K562 (cell line): ENCODE measurements around the gene PDE8A. TPM values are rescaled to one million over a fixed set of nuclear protein-coding genes. Genes with fewer than 3 reads are reported as not detected.
A peak's percentile ranks its signal among the peaks of the same experiment; 100 is the strongest.

Experiments
- ATAC-seq: fragments of 200-7000 bp; cut with Tn5 transposase; 3 replicates; pipeline ENCODE4 v1.9.1; 2020; ENCODE audit warnings: moderate library complexity
- BruUV-seq: library from RNA; stranded (reverse); fragments of 400-500 nt; replicated peaks from 2 replicates; lab custom pipeline; 2021; lab: Mats Ljungman, UMichigan
- CTCF ChIA-PET: fragments of 300-600 bp; formaldehyde crosslinking; extraction: SDS; loops from one replicate; lab custom pipeline; 2021; ENCODE audit warnings: low intra/inter-chr PET ratio; lab: Yijun Ruan, JAX
- POLR2A ChIA-PET: fragments of 300-600, 350-650 bp; sonication (Branson Sonifier 250); formaldehyde crosslinking; extraction: SDS; loops from one replicate; lab custom pipeline; 2021; ENCODE audit warnings: antibody characterized with exemption, inconsistent platforms; lab: Yijun Ruan, JAX
- DNase-seq, 4 experiments: peaks; one replicate each; pipeline versions ENCODE4 v3.0.0 to v3.0.0-alpha.2; 2011 to 2018; ENCODE audit warnings: low spot score in 3 of 4, mixed read lengths in 3 of 4; ENCODE audit errors: extremely low read depth in 1 of 4
- FAIRE-seq: peaks from 2 replicates; lab custom pipeline; 2011; peaks lifted over from hg19 to GRCh38; lab: Jason Lieb, UNC
- H2AFZ ChIP-seq: 2 replicates; pipeline ENCODE4 v1.6.0; 2011; ENCODE audit warnings: low read depth, low read length, control low read depth, inconsistent platforms
- H3K27ac ChIP-seq: fragments of 200-600 bp; 3 replicates; pipeline ENCODE4 v1.8.0; 2011; ENCODE audit warnings: low read depth, mild to moderate bottlenecking, control low read depth, inconsistent platforms, low read length, moderate library complexity, mixed read lengths; ENCODE audit errors: extremely low read depth
- H3K27me3 ChIP-seq, 2 experiments: fragments of 300-600 bp in 1 of 2; 2 replicates in 1 of 2; 3 replicates in 1 of 2; pipeline versions ENCODE4 v1.6.0 to v1.8.0; 2011; ENCODE audit warnings: inconsistent platforms in 2 of 2, low read length in 2 of 2, mild to moderate bottlenecking in 1 of 2, mixed read lengths in 1 of 2, moderate library complexity in 1 of 2; ENCODE audit not compliant: control insufficient read depth in 2 of 2, insufficient read depth in 2 of 2
- H3K36me3 ChIP-seq: fragments of 300-600 bp; 3 replicates; pipeline ENCODE4 v1.8.0; 2011; ENCODE audit warnings: mild to moderate bottlenecking, low read length, inconsistent platforms; ENCODE audit not compliant: control insufficient read depth, insufficient read depth
- H3K4me1 ChIP-seq, 2 experiments: fragments of 200-600 bp in 1 of 2; replicated peaks in 1 of 2; 2 replicates in 1 of 2; 3 replicates in 1 of 2; pipeline versions ENCODE4 v1.5.1 to v1.8.0; 2011; ENCODE audit warnings: inconsistent platforms in 2 of 2, low read length in 2 of 2, mild to moderate bottlenecking in 1 of 2, mixed read lengths in 1 of 2, moderate library complexity in 1 of 2; ENCODE audit not compliant: control insufficient read depth in 2 of 2, insufficient read depth in 2 of 2
- H3K4me2 ChIP-seq: 2 replicates; pipeline ENCODE4 v1.6.1; 2011; ENCODE audit warnings: low read length, control low read depth, inconsistent platforms, mixed read lengths; ENCODE audit not compliant: insufficient read depth
- H3K4me3 ChIP-seq: fragments of 200-600 bp; sonication (generic), shearing (Covaris generic); 2 replicates; pipeline ENCODE4 v1.5.1; 2016; ENCODE audit warnings: control low read depth, inconsistent platforms
- H3K79me2 ChIP-seq: fragments of 200-600 bp; 3 replicates; pipeline ENCODE4 v1.8.0; 2011; ENCODE audit warnings: low read length, inconsistent platforms; ENCODE audit not compliant: control insufficient read depth, insufficient read depth
- H3K9ac ChIP-seq, 2 experiments: 2 replicates each; pipeline versions ENCODE4 v1.6.0 to v1.6.1; 2011; ENCODE audit warnings: low read depth in 2 of 2, low read length in 2 of 2, control low read depth in 1 of 2, inconsistent platforms in 1 of 2, mild to moderate bottlenecking in 1 of 2, mixed read lengths in 1 of 2; ENCODE audit not compliant: insufficient read depth in 1 of 2
- H3K9me1 ChIP-seq: one replicate; pipeline ENCODE4 v1.6.0; 2011; ENCODE audit warnings: inconsistent platforms, mild to moderate bottlenecking, low read length, moderate library complexity; ENCODE audit not compliant: control insufficient read depth, insufficient read depth
- H3K9me3 ChIP-seq: replicated peaks from 2 replicates; pipeline ENCODE4 v1.5.1; 2011; ENCODE audit warnings: low read depth, low read length, inconsistent platforms; ENCODE audit not compliant: control insufficient read depth, insufficient read depth
- H4K20me1 ChIP-seq: replicated peaks from 2 replicates; pipeline ENCODE4 v1.6.1; 2011; ENCODE audit warnings: low read length, inconsistent platforms, mixed read lengths; ENCODE audit not compliant: control insufficient read depth, insufficient read depth
- FOXJ3 ChIP-seq: sonication (generic); formaldehyde crosslinking; IDR thresholded peaks from 2 replicates; pipeline ENCODE4 v1.4.0; 2020; ENCODE audit warnings: mild to moderate bottlenecking, missing genetic modification reagents
- HDAC2 ChIP-seq: fragments of 450-650 bp; IDR thresholded peaks from 2 replicates; pipeline ENCODE4 v1.6.1; 2016; ENCODE audit warnings: mild to moderate bottlenecking
- HLTF ChIP-seq: fragments of 450-650 bp; IDR thresholded peaks from 2 replicates; pipeline ENCODE4 v1.6.1; 2016
- NFIC ChIP-seq: fragments of 450-650 bp; IDR thresholded peaks from 2 replicates; pipeline ENCODE4 v1.6.1; 2017; ENCODE audit warnings: mild to moderate bottlenecking, inconsistent platforms
- TEAD4 ChIP-seq, 2 experiments: sonication (generic) in 1 of 2; formaldehyde crosslinking in 1 of 2; IDR thresholded peaks; 2 replicates each; pipeline versions ENCODE4 v1.6.1 to v1.8.0; 2012 to 2022; ENCODE audit warnings: borderline replicate concordance in 1 of 2, inconsistent platforms in 1 of 2, low read length in 1 of 2, mild to moderate bottlenecking in 1 of 2, missing genetic modification reagents in 1 of 2
- ZNF592 ChIP-seq: fragments of 450-650 bp; IDR thresholded peaks from 2 replicates; pipeline ENCODE4 v1.6.1; 2017; ENCODE audit warnings: antibody characterized with exemption, mild to moderate bottlenecking
- WGBS: fragments of 100-300 bp; shearing (Covaris generic); methylation state at CpG from one replicate; pipeline ENCODE4 v1.1.6; 2016; ENCODE audit warnings: low coverage, mixed read lengths; ENCODE audit not compliant: insufficient coverage; ENCODE audit errors: missing lambda C conversion rate; 5-methylcytosine and 5-hydroxymethylcytosine counted together
- in situ Hi-C: fragments of 300-500 bp; cut with MboI; formaldehyde crosslinking; loops from 4 replicates; pipeline ENCODE4 v1.15.0; 2018; ENCODE audit warnings: inconsistent platforms, mixed read lengths
- intact Hi-C: fragments of 100-400 bp; cut with micrococcal nuclease; formaldehyde crosslinking; loops from 2 replicates; pipeline ENCODE4 v1.14.2; 2022
- polyA plus RNA-seq, 8 experiments: library from polyadenylated mRNA; depleted of rRNA in 4 of 8; stranded (reverse) in 5 of 8; unstranded in 3 of 8; fragments of >200 nt; fragmentation: Nextera tagmentation in 2 of 8; fragmentation: Illumina TruSeq in 1 of 8; extraction: Ambion mirVana in 2 of 8; extraction: Trizol in 1 of 8; gene quantifications; 2 replicates each; pipeline versions ENCODE4 v1.2.1 to v1.2.3, GENCODE V29; 2011 to 2014; ENCODE audit warnings: inconsistent platforms in 1 of 8, missing spikeins in 1 of 8
- total RNA-seq, 7 experiments: library from RNA; depleted of rRNA in 6 of 7; stranded (reverse); fragments of >200 nt in 6 of 7; fragmentation: Illumina TruSeq in 2 of 7; extraction: Trizol in 2 of 7; gene quantifications; 2 replicates each; pipeline versions ENCODE4 v1.2.1 to v1.2.3, GENCODE V29; 2011 to 2021; ENCODE audit warnings: low replicate concordance in 1 of 7
- TF ChIP-seq, protein P1 (sequence below): fragments of 250-450 bp; sonication (Bioruptor Pico); IDR thresholded peaks from 2 replicates; pipeline ENCODE4 v1.8.0; 2021; ENCODE audit warnings: borderline replicate concordance, mild to moderate bottlenecking, moderate library complexity; ENCODE audit not compliant: poor library complexity, severe bottlenecking
- TF ChIP-seq, protein P2 (sequence below): fragments of 250-450 bp; sonication (Bioruptor Pico); IDR thresholded peaks from 2 replicates; pipeline ENCODE4 v1.8.0; 2021; ENCODE audit warnings: moderate library complexity, mild to moderate bottlenecking, inconsistent platforms

Gene PDE8A
- total and polyA plus RNA-seq, 9 of the 15 experiments (the other 6 are each of a cell fraction or from before 2014, with no cell fraction given), result 5.9 to 40.3 (median 19.8) TPM

DNA sequence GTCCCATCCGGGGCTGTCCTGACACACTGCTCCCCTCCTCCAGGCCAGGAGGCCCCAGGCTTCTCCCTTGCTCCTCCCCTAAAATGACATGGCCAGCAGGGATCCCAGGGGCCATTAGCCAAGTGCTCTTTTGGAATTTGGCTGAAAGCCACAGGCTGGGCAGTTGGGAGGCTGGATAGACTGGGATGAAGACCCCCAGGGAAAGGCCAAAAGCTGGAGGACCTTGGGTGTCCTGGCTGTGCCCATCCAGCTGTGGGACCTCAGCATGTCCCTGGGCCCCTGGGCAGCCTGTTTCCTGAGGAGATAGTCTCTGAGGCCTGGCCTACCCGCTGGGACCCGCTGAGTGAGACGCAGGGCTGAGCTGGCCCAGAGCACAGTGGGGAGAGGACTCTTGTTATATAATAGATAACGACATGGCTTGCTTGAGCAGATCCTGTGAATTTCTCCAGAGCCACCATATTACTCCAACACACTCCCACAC lies 5.7 kb upstream of the PDE8A start:
- peak overlapping the region in 1 of 2 experiments; percentile 59; a peak in 2 of 4 replicates for H3K9ac ChIP-seq
- ChIA-PET CTCF (no interaction called here), POLR2A (interaction anchor here (1.2 kb wide), 1 partner anchor 61 kb away, joined by 3 read pairs; no protein-coding TSS in a partner anchor)
- in situ Hi-C loops, result no loop called here
- H3K4me3 ChIP-seq, result no peak overlapping the region
- BruUV-seq, result no TSS peak
- no peaks in the 10 kb centered on the region for H3K27me3 ChIP-seq
- ATAC-seq, result no peak
- peak in 2 of 4 experiments; percentile 32 to 40 for DNase-seq
- H4K20me1 ChIP-seq, result no peaks in the 10 kb centered on the region
- no peaks in the 10 kb centered on the region for H3K79me2 ChIP-seq
- H2AFZ ChIP-seq, result peak overlapping the region; percentile 56
- TF ChIP-seq, protein P1, sequence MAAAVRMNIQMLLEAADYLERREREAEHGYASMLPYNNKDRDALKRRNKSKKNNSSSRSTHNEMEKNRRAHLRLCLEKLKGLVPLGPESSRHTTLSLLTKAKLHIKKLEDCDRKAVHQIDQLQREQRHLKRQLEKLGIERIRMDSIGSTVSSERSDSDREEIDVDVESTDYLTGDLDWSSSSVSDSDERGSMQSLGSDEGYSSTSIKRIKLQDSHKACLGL (CRISPR knock-in tag), result no peak
- no peak for TF ChIP-seq HDAC2
- TF ChIP-seq HLTF, result no peak
- TF ChIP-seq FOXJ3 (CRISPR knock-in tag), result no peak
- TF ChIP-seq NFIC, result peak; percentile 56
- TF ChIP-seq ZNF592, result 0 out of 2 replicates have a peak, but pooled peaks have one; percentile 16
- TF ChIP-seq, protein P2, sequence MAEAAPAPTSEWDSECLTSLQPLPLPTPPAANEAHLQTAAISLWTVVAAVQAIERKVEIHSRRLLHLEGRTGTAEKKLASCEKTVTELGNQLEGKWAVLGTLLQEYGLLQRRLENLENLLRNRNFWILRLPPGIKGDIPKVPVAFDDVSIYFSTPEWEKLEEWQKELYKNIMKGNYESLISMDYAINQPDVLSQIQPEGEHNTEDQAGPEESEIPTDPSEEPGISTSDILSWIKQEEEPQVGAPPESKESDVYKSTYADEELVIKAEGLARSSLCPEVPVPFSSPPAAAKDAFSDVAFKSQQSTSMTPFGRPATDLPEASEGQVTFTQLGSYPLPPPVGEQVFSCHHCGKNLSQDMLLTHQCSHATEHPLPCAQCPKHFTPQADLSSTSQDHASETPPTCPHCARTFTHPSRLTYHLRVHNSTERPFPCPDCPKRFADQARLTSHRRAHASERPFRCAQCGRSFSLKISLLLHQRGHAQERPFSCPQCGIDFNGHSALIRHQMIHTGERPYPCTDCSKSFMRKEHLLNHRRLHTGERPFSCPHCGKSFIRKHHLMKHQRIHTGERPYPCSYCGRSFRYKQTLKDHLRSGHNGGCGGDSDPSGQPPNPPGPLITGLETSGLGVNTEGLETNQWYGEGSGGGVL (CRISPR knock-in tag), result no peak
- no peak for TF ChIP-seq TEAD4 (IDR thresholded peaks at IDR 0.05; ENCODE audit: low read length)
- 0 out of 2 replicates have a peak, but pooled peaks have one; percentile 25 for TF ChIP-seq TEAD4 (CRISPR knock-in tag; IDR thresholded peaks at IDR 0.05; ENCODE audit: borderline replicate concordance)
- TF ChIP-seq, all 486 proteins: peak for 3
- Histone ChIP-seq H3K4me2 (no peak overlapping the region), H3K9me3 (no peaks in the 10 kb centered on the region), H3K9me1 (no peaks in the 10 kb centered on the region), H3K36me3 (no peaks in the 10 kb centered on the region), H3K4me1 (peaks cover 13 to 20% of the 10 kb centered on the region in 2 experiments; a peak in 4 of 5 replicates), H3K27ac (no peak overlapping the region)
- 49% methylated on average over 5 of the region's 5 CpGs for WGBS
- FAIRE-seq, result no peak
- intact Hi-C loops, result no loop called here
